ENCODE measurements around the gene SUSD1.

DNA sequence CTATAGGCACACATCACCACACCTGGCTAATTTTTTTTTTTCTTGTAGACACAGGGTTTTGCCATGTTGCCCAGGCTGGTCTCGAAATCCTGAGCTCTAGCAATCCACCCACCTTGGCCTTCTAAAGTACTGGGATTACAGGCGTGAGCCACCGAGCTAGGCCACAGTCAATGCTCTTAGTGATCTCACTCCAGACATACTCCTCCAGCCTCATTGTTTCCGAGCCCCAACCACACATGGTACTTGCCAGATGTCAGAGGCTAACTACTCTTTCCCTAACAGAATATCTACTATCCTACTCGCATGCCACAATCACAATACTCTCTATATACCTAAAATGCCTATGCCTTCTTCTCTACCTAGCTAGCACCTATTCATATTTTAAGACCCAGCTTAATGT, 17.1 kb downstream of the SUSD1 start:
- no peak for TF ChIP-seq CTCF (IDR thresholded peaks at IDR 0.05; ENCODE audit: poor library complexity, severe bottlenecking)
- no peak for TF ChIP-seq POLR2AphosphoS5 (IDR thresholded peaks at IDR 0.05)

Measured in neural cell (in vitro differentiated cells).